Mucosa of rectum (tissue), 2 donors: Measurements from ENCODE around the gene KRT86.
"Not testable (repeated sequence)": the region's sequence is repeated elsewhere in the genome, so short reads cannot be mapped to it uniquely, and the experiment has no call there.

ENCODE experiments used
- H3K27ac ChIP-seq, 2 donors: one replicate each; pipeline ENCODE4 v1.7.0; 2013; ENCODE audit warnings: inconsistent platforms in 2 of 2, low read depth in 2 of 2, low read length in 2 of 2
- H3K27me3 ChIP-seq, 2 donors: one replicate each; pipeline ENCODE4 v1.7.0; 2013; ENCODE audit warnings: low read length in 2 of 2; ENCODE audit not compliant: control insufficient read depth in 2 of 2, insufficient read depth in 2 of 2
- H3K36me3 ChIP-seq, 2 donors: one replicate each; pipeline ENCODE4 v1.7.0; 2013; ENCODE audit warnings: low read length in 2 of 2; ENCODE audit not compliant: control insufficient read depth in 2 of 2, insufficient read depth in 2 of 2
- H3K4me1 ChIP-seq, 2 donors: one replicate each; pipeline ENCODE4 v1.7.0; 2013; ENCODE audit warnings: low read length in 2 of 2, mild to moderate bottlenecking in 1 of 2; ENCODE audit not compliant: control insufficient read depth in 2 of 2, insufficient read depth in 2 of 2
- H3K4me3 ChIP-seq, 2 donors: one replicate each; pipeline ENCODE4 v1.7.0; 2013; ENCODE audit warnings: low read length in 2 of 2
- H3K9ac ChIP-seq, 2 donors: one replicate each; pipeline ENCODE4 v1.7.0; 2013; ENCODE audit warnings: low read length in 2 of 2, low read depth in 1 of 2, mild to moderate bottlenecking in 1 of 2
- H3K9me3 ChIP-seq, 2 donors: one replicate each; pipeline ENCODE4 v1.7.0; 2013; ENCODE audit warnings: low read length in 2 of 2; ENCODE audit not compliant: control insufficient read depth in 2 of 2
- donor health status: healthy.
- donor health status: Normal muscosa, but diverticular disease.

KRT86 gene

DNA sequence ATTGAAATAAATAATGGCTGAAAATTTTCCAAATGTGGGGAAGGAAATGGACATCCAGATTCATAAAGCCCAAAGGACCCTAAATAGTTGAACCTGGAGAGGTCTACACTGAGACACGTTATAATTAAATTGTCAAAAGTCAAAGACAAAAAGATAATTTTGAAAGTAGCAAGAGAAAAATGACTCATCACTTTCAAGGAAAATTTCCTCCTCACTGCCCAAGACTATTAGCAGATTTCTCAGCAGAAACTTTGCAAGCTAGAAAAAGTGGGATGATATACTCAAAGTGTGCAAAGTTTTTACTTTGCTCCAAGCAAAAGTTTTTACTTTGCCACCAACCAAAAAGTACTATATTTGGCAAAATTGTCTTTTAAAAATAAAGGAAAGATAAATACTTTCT lies 62.6 kb downstream of the KRT86 start:
- Histone ChIP-seq H3K9me3 (no peaks in the 10 kb centered on the region), H3K27ac (no peak overlapping the region), H3K4me1 (peaks cover 0 to 3% of the 10 kb centered on the region in 2 donors), H3K36me3 (no peaks in the 10 kb centered on the region), H3K4me3 (no peak overlapping the region), H3K27me3 (peaks cover 2 to 4% of the 10 kb centered on the region in 2 donors), H3K9ac (no peak overlapping the region)

DNA sequence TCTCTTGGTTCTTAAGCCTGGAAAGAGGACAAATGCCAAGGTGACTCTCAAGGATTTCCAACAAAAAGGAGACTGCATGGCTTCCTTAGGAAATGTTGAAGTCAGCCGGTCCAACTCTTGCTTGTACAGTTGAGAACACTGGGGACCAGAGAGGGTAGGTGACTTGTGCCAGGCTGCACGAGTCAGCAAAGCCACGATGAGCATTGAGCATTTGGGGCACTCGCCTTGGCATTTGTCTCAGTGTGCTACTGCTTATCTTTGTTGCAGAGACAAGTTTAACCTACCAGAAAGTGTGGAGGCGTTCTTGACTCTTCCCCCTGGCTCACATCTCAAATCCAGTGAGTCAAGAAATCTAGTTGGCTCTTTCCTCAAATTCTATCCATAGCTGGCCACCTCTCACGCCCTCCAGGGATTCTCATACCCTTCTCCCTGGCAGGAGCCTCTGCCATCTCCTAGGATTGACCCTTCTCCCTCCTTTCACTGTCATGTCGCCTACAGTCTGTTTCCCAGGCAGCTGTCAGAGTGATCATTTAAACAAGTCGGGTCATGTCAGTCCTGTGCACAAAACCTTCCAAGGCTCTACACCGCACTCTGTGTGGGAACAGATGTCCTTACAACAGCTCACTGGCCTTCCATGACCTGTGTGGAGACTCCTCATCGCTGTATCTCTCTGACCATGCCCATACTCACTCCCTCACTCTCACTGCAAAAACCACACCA lies 64.0 kb downstream of the KRT86 start:
- no peak overlapping the region for H3K4me3 ChIP-seq
- no peaks in the 10 kb centered on the region for H3K36me3 ChIP-seq
- H3K9ac ChIP-seq: no peak overlapping the region
- H3K9me3 ChIP-seq: no peaks in the 10 kb centered on the region
- H3K4me1 ChIP-seq: peaks cover 0 to 3% of the 10 kb centered on the region in 2 donors
- peaks cover 2 to 4% of the 10 kb centered on the region in 2 donors for H3K27me3 ChIP-seq
- H3K27ac ChIP-seq: no peak overlapping the region

DNA sequence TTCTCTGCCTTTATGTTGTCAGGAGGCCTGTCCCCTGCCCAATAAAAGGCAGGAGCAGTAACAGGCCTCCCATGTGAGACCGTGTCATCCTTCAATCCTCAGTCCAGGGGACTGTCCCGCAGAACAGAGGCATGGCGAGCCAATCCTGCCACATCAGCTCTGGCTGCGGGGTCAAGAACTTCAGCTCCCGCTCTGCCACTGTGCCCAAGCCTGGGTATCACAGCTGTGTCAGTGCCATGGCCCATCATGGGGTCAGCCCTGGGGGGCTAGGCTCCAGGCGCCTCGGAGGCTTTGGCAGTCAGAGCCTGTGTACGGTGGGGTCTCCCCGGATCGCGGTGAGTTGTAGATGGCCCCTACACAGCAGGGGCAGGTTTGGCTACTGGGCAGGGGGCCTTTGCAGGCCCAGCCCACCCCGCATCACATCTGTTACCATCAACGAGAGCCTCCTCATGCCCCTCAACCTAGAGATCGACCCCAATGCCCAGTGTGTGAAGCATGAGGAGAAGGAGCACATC lies 66.7 kb downstream of the KRT86 start:
- Histone ChIP-seq H3K36me3 (no peaks in the 10 kb centered on the region), H3K27me3 (peaks cover 0 to 2% of the 10 kb centered on the region in 2 donors), H3K27ac (no peak overlapping the region)

DNA sequence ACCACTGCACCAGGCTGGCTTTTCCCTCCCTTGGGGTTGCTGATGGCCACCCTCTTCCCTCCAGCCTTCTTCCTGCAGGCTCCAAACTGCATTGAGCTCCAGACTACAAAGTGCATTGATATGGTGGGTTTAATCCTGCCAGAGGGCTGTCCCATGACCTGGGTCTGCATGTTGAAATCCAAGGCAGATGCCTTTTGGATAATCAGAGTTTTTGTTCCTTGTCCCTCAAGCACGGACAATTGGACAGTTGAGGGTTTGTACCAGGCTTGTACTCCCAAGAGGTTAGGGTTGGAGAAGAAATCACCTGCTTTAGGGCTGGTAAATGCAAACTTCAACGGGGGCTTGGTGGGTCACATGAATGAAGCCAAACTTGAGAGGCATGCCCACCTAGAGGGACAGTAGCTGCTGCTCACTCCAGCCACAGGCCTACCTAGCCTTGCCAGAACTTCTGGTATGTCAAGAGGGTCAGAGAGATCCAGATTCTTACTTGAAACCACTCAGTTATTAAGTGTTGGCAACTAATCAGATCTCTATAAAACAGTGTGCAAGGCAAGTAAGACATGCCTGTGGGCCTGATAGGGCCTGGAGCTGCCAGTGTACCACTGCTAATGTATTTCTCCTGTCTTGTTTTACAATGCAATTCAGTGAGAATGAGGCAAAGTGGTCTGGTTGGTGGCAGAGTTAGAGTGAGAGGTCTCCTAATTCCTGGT lies 68.5 kb downstream of the KRT86 start:
- Histone ChIP-seq H3K4me1 (no peaks in the 10 kb centered on the region), H3K27ac (no peak overlapping the region), H3K27me3 (peaks cover 0 to 2% of the 10 kb centered on the region in 2 donors), H3K9ac (no peak overlapping the region), H3K36me3 (no peaks in the 10 kb centered on the region), H3K9me3 (no peaks in the 10 kb centered on the region), H3K4me3 (no peak overlapping the region)

More for the DNA sequence above, 66.7 kb downstream of the KRT86 start:
- H3K4me1 ChIP-seq: no peaks in the 10 kb centered on the region
- no peaks in the 10 kb centered on the region for H3K9me3 ChIP-seq
- no peak overlapping the region for H3K9ac ChIP-seq
- H3K4me3 ChIP-seq: no peak overlapping the region

DNA sequence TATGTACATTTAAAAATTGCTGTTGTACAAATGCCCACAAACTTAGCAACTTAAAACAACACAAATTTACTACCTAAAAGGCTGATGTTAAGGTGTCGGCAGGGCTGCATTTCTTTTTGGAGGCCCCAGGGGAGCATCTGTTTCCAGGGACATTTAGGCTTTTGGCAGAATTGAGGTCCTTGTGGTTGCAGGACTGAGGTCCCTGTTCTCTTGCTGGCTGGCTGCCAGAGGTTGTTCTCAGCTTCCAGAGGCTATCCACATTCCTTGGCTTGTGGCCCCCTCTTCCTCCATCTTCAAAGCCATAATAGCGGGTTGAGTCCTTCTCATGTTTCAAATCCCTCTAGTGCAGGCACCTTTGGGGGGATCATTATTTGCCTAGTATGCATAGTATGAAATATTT lies 69.1 kb downstream of the KRT86 start:
- H3K27ac ChIP-seq: no peak overlapping the region
- no peak overlapping the region for H3K4me3 ChIP-seq
- no peaks in the 10 kb centered on the region for H3K36me3 ChIP-seq
- no peak overlapping the region for H3K9ac ChIP-seq
- H3K9me3 ChIP-seq: no peaks in the 10 kb centered on the region
- no peaks in the 10 kb centered on the region for H3K4me1 ChIP-seq
- H3K27me3 ChIP-seq: peaks cover 0 to 4% of the 10 kb centered on the region in 2 donors

DNA sequence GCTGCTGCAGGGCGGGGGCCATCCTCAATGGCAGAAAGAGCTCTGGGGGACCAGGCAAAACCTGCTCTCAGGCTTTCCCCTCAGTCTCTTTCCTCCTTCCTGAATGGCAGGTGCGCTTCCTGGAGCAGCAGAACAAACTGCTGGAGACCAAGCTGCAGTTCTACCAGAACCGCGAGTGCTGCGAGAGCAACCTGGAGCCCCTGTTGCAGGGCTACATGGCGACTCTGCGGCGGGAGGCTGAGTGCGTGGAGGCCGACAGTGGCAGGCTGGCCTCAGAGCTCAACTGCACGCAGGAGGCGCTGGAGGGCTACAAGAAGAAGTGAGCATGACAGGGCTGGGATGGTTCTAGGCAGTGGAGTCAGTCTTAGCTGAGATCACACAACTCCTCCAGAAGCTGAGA lies 69.7 kb downstream of the KRT86 start:
- Histone ChIP-seq H3K27me3 (peaks cover 0 to 2% of the 10 kb centered on the region in 2 donors), H3K4me3 (no peak overlapping the region), H3K27ac (no peak overlapping the region), H3K9me3 (no peaks in the 10 kb centered on the region), H3K36me3 (no peaks in the 10 kb centered on the region), H3K4me1 (no peaks in the 10 kb centered on the region), H3K9ac (no peak overlapping the region)

DNA sequence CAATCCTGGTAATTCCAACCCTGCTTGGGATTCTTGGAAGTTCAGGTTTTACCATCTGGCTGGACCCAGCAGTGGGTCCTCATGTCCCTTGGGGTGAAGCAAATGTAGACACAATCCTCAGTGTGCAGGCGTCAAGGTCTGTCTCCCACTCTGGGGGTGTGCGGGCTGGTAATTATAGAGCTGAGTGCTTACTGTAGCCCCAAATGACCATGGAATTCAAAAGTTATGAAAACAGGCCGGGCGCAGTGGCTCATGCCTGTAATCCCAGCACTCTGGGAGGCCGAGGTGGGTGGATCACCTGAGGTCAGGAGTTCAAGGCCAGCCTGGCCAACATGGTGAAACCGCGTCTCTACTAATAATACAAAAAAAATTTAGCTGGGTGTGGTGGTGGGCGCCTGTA lies 70.6 kb downstream of the KRT86 start:
- H3K27me3 ChIP-seq, H3K4me3 ChIP-seq, H3K9ac ChIP-seq, H3K27ac ChIP-seq, H3K36me3 ChIP-seq, H3K9me3 ChIP-seq, H3K4me1 ChIP-seq: not testable (repeated sequence)

DNA sequence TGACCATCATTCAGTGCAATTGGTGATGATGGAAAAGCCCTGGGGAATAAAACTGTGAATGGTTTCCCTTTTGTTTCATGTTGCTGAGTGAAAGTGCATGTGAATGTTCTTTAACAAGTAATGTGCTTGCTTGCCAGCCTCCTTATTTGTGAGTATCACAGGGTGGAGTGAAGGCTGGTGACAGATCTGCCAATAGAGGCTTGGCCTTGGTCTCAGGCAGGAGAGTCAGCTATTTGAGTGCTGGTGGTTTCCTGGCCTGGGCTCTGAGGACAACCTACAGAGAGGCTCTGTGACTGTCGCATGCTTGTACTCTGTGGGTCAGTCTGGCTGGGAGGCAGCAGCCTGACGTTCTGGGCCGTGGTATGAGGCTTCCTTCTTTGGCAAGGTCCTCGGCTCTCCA lies 72.1 kb downstream of the KRT86 start:
- Histone ChIP-seq H3K4me3 (no peak overlapping the region), H3K9ac (no peak overlapping the region), H3K36me3 (no peaks in the 10 kb centered on the region), H3K4me1 (no peaks in the 10 kb centered on the region), H3K27ac (no peak overlapping the region), H3K9me3 (no peaks in the 10 kb centered on the region), H3K27me3 (peaks cover 0 to 2% of the 10 kb centered on the region in 2 donors)

DNA sequence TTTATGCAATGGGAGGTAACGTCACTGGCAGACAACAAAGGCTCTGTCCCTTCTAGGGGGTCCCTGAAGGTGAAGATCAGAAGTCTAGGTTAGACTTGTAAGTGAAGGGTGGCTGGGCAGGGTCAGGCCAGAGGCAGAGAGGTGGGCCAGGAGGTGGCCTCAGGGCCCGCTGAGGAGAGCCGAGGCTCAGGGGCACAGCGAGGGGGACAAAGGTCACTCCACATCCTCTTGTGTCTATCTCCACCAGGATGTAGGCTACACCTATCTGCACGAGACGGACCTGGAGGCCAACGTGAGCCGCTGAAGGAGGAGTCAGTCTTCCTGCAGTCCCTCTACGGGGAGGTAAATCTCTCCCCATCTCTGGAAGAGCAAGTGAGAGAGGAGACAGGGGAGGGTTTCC lies 72.6 kb downstream of the KRT86 start:
- Histone ChIP-seq H3K27me3 (peaks cover 0 to 2% of the 10 kb centered on the region in 2 donors), H3K4me3 (no peak overlapping the region), H3K4me1 (no peaks in the 10 kb centered on the region), H3K9ac (no peak overlapping the region), H3K27ac (no peak overlapping the region), H3K36me3 (no peaks in the 10 kb centered on the region), H3K9me3 (no peaks in the 10 kb centered on the region)
